ENCODE measurements around the gene PRKG1.

- no peak for TF ChIP-seq CTCF (optimal IDR thresholded peaks at IDR 0.05 in 1 of 3, IDR thresholded peaks at IDR 0.05 in 1 of 3, conservative IDR thresholded peaks at IDR 0.05 in 1 of 3; ENCODE audit: extremely low read depth in 1 of 3, insufficient read depth in 2 of 3, low read length in 3 of 3)
- no peak for TF ChIP-seq EZH2 (IDR thresholded peaks at IDR 0.05; ENCODE audit: low read length)
These were observed 122.4 kb downstream of the PRKG1 start for GRCh38 chr10:51196508-51197175.

Data from keratinocyte (primary cell).